ENCODE results near the gene NRROS. TPM values are rescaled to one million over a fixed set of nuclear protein-coding genes. Genes with fewer than 3 reads are reported as not detected.

The NRROS gene
- total and polyA plus RNA-seq, 10 of the 15 experiments (the other 5 are each of a cell fraction or from before 2014, with no cell fraction given): 0.35 to 42.2 (median 12.6) TPM

DNA sequence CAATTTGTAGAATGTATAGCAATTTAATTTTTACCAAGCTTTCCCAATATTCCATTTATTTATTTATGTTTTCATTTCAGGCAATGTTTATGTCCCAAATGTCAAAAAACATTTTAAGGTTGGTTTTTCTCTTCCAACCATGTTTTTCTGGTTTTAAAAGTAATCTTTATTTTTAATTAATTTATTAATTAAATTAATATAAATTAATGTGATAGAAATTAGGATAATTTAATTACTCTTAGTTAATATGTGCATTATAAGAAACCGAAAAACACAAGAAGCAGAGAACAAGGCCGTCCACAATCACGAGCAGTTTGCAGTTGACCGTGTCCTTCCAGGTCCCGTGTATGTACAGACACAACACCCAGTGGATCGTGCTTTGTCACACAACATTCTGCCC is 36.8 kb upstream of the NRROS start:
- H3K27ac ChIP-seq (ENCODE audit: control insufficient read depth, insufficient read depth): no peak overlapping the region
- no peaks in the 10 kb centered on the region for H4K20me1 ChIP-seq (ENCODE audit: control insufficient read depth, insufficient read depth)
- H3K9me3 ChIP-seq (replicated peaks; ENCODE audit: control insufficient read depth, insufficient read depth, low read length): no peaks in the 10 kb centered on the region
- no peak for FAIRE-seq
- CTCF ChIA-PET: interaction anchor here (0.9 to 1.6 kb wide), 2 partner anchors 9 to 29 kb away, joined by 3 read pairs; no protein-coding TSS in a partner anchor
- intact Hi-C loops (cut with micrococcal nuclease; ENCODE audit: unreplicated experiment) (no loop called here), in situ Hi-C loops (cut with MboI) (no loop called here)
- H2AFZ ChIP-seq (ENCODE audit: control insufficient read depth, low read depth, low read length): no peak overlapping the region
- WGBS (ENCODE audit: insufficient coverage, insufficient replicate concordance, low lambda C conversion rate, missing lambda C conversion rate): 54% methylated on average over 6 of the region's 6 CpGs
- H3K79me2 ChIP-seq (ENCODE audit: control insufficient read depth, insufficient read depth, low read length): no peaks in the 10 kb centered on the region
- SMC1A ChIA-PET (ENCODE audit: uncharacterized antibody, unreplicated experiment): interaction anchor here (1.4 kb wide), 1 partner anchor 184 kb away, joined by 3 read pairs; no protein-coding TSS in a partner anchor
- DNase-seq (ENCODE audit: low read depth, low spot score): no peak
- no peaks in the 10 kb centered on the region for H3K27me3 ChIP-seq (replicated peaks in 1 of 2; ENCODE audit: control insufficient read depth in 2 of 2, insufficient read depth in 2 of 2, low read length in 1 of 2)
- POLR2A ChIA-PET: interaction anchor here (0.7 kb wide), 1 partner anchor 22 kb away, joined by 3 read pairs; no protein-coding TSS in a partner anchor
- no peak overlapping the region for H3K4me2 ChIP-seq (ENCODE audit: control insufficient read depth, insufficient read depth)
- RAD21 ChIA-PET (ENCODE audit: unreplicated experiment): no interaction called here
- H3K4me3 ChIP-seq: no peak overlapping the region
- H3K36me3 ChIP-seq (ENCODE audit: control insufficient read depth in 2 of 2, insufficient read depth in 2 of 2, low read length in 1 of 2): no peaks in the 10 kb centered on the region
- no TSS peak for BruUV-seq (replicated peaks)
- no peaks in the 10 kb centered on the region for H3K4me1 ChIP-seq (ENCODE audit: control insufficient read depth, insufficient read depth, low read length)
- ATAC-seq: no peak
- TF ChIP-seq EP300 (IDR thresholded peaks at IDR 0.05; ENCODE audit: borderline replicate concordance in 1 of 2, control insufficient read depth in 1 of 2, low read depth in 2 of 2, low read length in 2 of 2) (no peak), NR2C1 (IDR thresholded peaks at IDR 0.05) (no peak), GATAD2B (conservative IDR thresholded peaks at IDR 0.05; ENCODE audit: low read depth) (no peak), ZSCAN29 (IDR thresholded peaks at IDR 0.05) (no peak), HDAC6 (IDR thresholded peaks at IDR 0.05; ENCODE audit: unreplicated experiment) (no peak), HDAC2 (IDR thresholded peaks at IDR 0.05) (no peak), RELA (IDR thresholded peaks at IDR 0.05; ENCODE audit: borderline replicate concordance, partially characterized antibody) (no peak), NFXL1 (IDR thresholded peaks at IDR 0.05; ENCODE audit: borderline replicate concordance) (no peak), SRF (IDR thresholded peaks at IDR 0.05; ENCODE audit: low read depth in 2 of 2, low read length in 2 of 2) (no peak), KLF5 (IDR thresholded peaks at IDR 0.05; ENCODE audit: partially characterized antibody) (no peak), BACH1 (IDR thresholded peaks at IDR 0.05; ENCODE audit: borderline replicate concordance) (no peak), IKZF2 (IDR thresholded peaks at IDR 0.05) (no peak), POLR2AphosphoS2 (IDR thresholded peaks at IDR 0.05; ENCODE audit: low read depth, low read length) (no peak), STAT3 (IDR thresholded peaks at IDR 0.05; ENCODE audit: low read depth, low read length) (no peak), RCOR1 (conservative IDR thresholded peaks at IDR 0.05; ENCODE audit: low read depth, low read length) (no peak)
- TF ChIP-seq, protein P1, sequence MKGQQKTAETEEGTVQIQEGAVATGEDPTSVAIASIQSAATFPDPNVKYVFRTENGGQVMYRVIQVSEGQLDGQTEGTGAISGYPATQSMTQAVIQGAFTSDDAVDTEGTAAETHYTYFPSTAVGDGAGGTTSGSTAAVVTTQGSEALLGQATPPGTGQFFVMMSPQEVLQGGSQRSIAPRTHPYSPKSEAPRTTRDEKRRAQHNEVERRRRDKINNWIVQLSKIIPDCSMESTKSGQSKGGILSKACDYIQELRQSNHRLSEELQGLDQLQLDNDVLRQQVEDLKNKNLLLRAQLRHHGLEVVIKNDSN (IDR thresholded peaks at IDR 0.05; ENCODE audit: borderline replicate concordance, extremely low read length, insufficient read depth, low read depth, low read length): no peak
- no peak overlapping the region for H3K9ac ChIP-seq (ENCODE audit: control insufficient read depth, insufficient read depth, low read length)

Data from GM12878 (cell line).